Epithelial cell of proximal tubule (primary cell): ENCODE data around the gene ATXN7L3. TPM values are rescaled to one million over a fixed set of nuclear protein-coding genes. Genes with fewer than 3 reads are reported as not detected.

Experiments used
- DNase-seq: peaks from one replicate; pipeline ENCODE4 v3.0.0-alpha.2; 2011; ENCODE audit warnings: low read depth
- H3K4me3 ChIP-seq: 2 replicates; pipeline ENCODE4 v1.5.1; 2011; ENCODE audit warnings: low read depth, mild to moderate bottlenecking, low read length
- CTCF ChIP-seq: conservative IDR thresholded peaks from 2 replicates; pipeline ENCODE4 v1.5.1; 2012; ENCODE audit warnings: low read depth, mild to moderate bottlenecking, low read length
- total RNA-seq: library from RNA; depleted of rRNA; stranded (reverse); fragments of >200 nt; gene quantifications from 2 replicates; pipeline ENCODE4 v1.2.3, GENCODE V29; 2015

ATXN7L3 gene
- total RNA-seq, 1 donor from 2014 or later: 40.2 TPM

- no peak for DNase-seq
- no peak within 1 kb of the TSS for H3K4me3 ChIP-seq
- no peak for TF ChIP-seq CTCF
Observed at GRCh38 chr17:44170499-44171201, 29.0 kb downstream of the ATXN7L3 start, which contains the start of gene ASB16. TSS of gene ASB16 (plus strand) at chr17:44170704. CDS start at chr17:44170790, 86 bp downstream.

GRCh38 chr17:44170135-44170498 lies 29.6 kb downstream of the ATXN7L3 start:
- no peak for DNase-seq
- TF ChIP-seq CTCF: no peak
- no peak overlapping the region for H3K4me3 ChIP-seq

GRCh38 chr17:44167181-44167861 lies 32.4 kb downstream of the ATXN7L3 start:
- no peak for TF ChIP-seq CTCF
- no peak overlapping the region for H3K4me3 ChIP-seq
- DNase-seq: no peak

- H3K4me3 ChIP-seq: no peak overlapping the region
- TF ChIP-seq CTCF: no peak
- no peak for DNase-seq
Observed at GRCh38 chr17:44164476-44164875, 35.2 kb downstream of the ATXN7L3 start.

GRCh38 chr17:44159519-44160210 lies 40.0 kb downstream of the ATXN7L3 start:
- H3K4me3 ChIP-seq: no peak overlapping the region
- no peak for DNase-seq
- no peak for TF ChIP-seq CTCF

GRCh38 chr17:44155488-44155887 lies 44.2 kb downstream of the ATXN7L3 start:
- no peak for TF ChIP-seq CTCF
- no peak overlapping the region for H3K4me3 ChIP-seq
- DNase-seq: no peak
